Stimulated activated CD8-positive, alpha-beta memory T cell treated with anti-CD3 and anti-CD28 coated beads, Interleukin-15, amount 100 ng/mL, for 4 hours (primary cell): ENCODE results near the gene PRRG2.
"Not testable (repeated sequence)": the region's sequence is repeated elsewhere in the genome, so short reads cannot be mapped to it uniquely, and the experiment has no call there.

Experiments used
- DNase-seq, 2 donors: peaks; one replicate each; pipeline ENCODE4 v3.0.0-alpha.2; 2020; ENCODE audit warnings: low read depth in 2 of 2

PRRG2 gene

DNA sequence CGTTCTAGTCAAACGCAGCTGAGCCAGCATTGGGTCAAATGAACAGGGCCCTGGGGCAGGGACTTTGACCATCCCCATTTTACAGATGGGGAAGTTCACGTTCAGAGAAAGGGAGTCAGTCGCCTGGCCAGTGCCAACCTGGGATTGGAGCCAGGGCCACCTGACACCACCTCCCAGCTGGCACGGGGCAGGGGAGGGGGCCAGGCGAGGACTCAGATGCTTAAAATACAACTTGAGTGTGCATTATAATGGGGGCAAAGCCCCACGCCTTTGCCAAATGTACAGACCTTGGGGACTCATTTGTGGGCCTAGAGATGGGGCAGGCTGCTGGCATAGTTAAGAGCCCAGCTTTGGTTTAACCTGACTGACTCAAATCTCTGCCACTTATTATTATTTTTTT is 24.5 kb downstream of the PRRG2 start:
- no peak for DNase-seq

DNA sequence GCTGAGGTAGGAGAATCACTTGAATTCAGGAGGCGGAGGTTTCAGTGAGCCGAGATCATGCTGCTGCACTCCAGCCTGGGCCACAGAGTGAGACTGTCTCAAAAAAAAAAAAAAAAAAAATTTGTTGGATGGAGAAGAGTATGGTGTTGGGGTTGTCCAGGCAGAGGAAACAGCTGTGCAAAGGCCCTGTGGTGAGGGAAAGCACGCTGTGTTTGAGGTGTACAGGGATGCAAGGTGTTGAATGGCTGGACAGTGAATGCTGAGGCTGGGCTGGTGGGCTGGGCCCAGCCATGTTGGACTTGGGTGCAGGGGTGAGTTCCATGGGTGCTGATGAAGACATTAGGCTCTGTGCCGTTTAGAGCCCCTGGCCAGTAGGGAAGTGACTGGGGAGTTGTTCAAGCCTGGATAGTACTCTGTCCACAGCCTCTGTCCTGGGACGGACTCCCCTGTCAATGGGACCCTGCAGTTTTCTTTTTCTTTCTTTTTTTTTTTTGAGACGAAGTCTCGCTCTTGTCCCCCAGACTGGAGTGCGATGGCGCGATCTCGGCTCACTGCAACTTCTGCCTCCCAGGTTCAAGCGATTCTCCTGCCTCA is 28.5 kb downstream of the PRRG2 start:
- no peak for DNase-seq

- no peak for DNase-seq
Observed at GRCh38 chr19:49613374-49613773, 32.3 kb downstream of the PRRG2 start.

DNA sequence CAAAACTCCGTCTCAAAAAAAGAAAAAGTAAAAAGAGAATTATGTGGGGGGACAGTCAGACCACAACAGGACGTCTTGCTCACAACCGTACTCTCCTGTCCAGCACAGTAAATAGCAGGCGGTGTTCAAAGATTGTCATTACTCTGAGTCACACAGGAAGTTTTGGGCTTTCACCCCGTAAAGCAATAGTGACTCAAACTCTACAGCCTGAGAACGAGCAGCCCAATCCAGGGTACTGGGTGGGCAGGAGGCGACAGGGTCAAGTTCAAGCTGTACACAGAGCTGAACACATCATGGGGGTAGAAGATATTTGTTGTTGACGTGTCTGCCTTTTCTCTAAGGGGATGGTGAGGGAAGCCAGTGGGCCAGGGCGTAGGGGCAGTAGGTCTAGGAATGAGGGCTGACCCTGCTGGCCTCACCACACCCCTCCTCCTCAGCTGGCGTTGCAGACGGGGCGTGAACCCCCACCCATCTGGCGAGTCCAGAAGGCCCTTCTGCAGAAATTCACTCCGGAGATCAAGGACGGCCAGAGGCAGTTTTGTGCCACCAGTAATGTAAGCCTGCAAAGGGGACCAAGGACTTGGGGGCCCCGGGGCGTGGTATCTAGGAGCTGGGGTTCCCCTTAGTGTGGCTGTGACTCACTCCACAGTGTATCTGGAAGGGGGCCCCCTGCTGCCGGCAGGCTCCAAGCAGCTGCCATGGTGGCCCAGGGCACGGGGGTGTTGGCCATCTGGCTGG is 33.1 kb downstream of the PRRG2 start:
- DNase-seq = no peak

- no peak for DNase-seq
Observed at GRCh38 chr19:49615861-49616260, 34.7 kb downstream of the PRRG2 start.

- no peak for DNase-seq
Observed at GRCh38 chr19:49616532-49616931, 35.4 kb downstream of the PRRG2 start.

- no peak for DNase-seq
Observed at GRCh38 chr19:49616945-49617344, 35.8 kb downstream of the PRRG2 start.

DNA sequence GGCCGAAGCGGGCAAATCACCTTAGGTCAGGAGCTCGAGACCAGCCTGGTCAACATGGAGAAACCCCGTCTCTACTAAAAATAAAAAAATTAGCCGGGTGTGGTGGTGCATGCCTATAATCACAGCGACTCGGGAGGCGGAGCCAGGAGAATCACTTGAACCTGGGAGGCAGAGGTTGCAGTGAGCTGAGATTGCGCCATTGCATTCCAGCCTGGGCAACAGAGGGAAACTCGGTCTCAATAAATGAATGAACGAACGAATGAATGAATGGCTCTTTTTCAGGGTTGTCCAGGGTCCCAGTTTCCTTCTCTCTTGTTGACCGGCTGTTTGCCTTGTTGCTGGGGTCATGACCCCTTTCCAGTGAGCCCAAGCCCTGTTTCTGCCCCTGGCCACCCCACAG is 36.7 kb downstream of the PRRG2 start:
- not testable (repeated sequence) for DNase-seq

DNA sequence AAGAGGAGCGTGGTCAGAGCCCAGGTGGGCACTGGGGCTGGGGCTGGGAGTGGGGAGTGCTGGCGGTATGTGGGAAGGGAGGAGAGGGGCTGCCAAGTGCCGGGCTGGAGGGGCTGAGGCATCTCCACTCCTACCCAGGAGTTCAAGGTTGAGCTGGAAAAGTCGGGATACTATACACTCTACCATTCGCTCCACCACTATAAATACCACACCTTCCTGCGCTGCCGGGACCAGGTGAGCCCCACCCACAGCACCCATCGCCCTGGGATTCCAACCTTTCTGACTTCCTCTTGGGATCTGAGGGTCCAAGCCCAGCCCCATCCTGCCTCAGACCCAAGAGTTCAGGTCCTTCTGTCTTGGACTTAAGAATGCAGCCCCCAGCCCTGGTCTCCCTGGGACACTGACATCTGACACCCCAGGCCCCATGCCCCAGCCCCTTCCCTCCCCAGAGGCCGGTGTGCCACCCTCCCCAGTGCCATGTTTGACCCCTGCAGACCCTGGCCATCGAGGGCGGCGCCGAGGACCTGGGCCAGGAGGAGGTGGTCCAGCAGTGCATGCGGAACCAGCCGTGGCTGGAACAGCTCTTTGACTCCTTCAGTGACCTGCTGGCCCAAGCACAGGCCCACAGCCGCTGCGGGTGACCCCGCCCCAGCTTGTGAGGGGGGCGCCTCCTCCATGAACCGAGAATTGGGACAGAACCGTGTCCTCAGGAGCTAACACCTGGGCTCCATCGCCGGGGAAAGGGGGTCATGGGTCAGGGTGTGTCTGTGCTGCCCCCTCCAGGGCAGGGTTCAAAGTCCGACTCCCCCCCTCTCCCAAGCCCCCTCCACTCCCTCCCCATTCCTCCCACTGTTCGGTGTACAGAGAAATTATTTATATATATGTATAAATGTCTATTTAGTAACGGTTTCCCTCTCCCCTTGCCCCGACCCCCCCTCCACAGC is 44.1 kb downstream of the PRRG2 start:
- DNase-seq = no peak

GRCh38 chr19:49626226-49626625 is 45.1 kb downstream of the PRRG2 start:
- no peak for DNase-seq

DNA sequence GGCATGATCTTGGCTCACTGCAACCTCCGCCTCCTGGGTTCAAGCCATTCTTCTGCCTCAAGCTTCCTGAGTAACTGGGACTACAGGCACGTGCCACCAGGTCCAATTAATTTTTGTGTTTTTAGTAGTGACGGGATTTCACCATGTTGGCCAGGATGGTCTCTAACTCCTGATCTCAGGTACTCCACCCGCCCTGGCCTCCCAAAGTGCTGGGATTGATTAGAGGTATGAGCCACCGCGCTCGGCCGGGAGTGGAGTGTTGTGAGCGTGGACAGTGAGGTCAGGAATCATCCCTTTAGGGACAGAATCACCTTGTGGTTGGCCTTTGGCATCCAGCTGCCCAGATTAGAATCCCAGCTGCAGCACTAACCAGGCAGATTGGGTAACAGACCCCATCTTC is 48.5 kb downstream of the PRRG2 start:
- DNase-seq = no peak

DNA sequence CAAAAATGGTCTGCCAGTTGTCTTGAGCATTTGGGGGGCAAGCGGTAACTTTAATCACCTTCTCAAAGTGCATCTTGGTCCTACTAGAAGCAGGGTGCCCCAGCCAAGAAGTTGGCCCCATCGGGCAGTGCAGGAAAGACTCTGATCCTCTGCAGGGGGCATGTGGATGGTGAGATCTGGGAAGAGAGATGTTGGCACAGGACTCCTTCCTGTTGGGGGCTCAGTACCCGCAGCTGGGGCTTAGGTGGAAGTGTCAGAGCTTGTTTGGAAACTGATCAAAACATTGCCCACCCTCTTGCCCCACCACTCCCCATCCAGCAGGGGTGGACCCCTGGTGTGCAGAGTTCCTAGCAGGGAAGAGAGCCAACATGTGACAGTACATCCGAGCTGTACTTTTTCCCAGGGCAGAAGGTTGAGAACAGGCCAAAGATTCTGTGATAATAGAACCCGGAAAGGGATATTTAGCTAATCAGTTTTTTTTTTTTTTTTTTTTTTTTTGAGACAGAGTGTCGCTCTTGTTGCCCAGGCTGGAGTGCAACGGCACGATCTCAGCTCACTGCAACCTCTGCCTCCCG is 50.0 kb downstream of the PRRG2 start:
- DNase-seq = no peak

DNA sequence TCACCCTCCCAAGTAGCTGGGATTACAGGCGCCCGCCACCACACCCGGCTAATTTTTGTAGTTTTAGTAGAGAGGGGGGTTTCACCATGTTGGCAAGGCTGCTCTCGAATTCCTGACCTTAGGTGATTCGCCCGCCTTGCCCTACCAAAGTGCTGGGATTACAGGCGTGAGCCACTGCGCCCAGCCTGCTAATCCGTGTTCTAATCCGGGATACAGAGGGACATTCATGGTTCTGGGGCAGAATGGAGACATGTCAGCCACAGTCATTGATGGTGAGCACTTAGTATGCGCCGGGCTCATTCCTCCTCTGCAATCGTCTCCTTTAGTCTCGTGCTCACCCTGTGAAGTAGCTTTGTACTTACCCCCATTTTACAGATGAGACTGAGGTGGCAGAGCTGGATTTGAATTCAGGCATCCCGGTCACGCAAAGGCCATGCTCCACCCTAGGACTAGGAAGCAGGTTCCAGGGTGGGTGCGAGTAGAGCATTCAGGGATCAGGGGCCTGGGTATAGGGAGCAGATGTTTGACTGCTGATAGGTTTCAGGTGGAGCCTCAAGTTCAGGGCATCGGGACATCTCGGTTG is 50.6 kb downstream of the PRRG2 start:
- DNase-seq = no peak

- no peak for DNase-seq
Observed at GRCh38 chr19:49632576-49632975, 51.5 kb downstream of the PRRG2 start.

- DNase-seq = not testable (repeated sequence)
Observed at GRCh38 chr19:49633273-49633672, 52.2 kb downstream of the PRRG2 start.

GRCh38 chr19:49635530-49636232 is 54.6 kb downstream of the PRRG2 start:
- DNase-seq = no peak

- no peak for DNase-seq
Observed at GRCh38 chr19:49636233-49636932, 55.3 kb downstream of the PRRG2 start.

DNA sequence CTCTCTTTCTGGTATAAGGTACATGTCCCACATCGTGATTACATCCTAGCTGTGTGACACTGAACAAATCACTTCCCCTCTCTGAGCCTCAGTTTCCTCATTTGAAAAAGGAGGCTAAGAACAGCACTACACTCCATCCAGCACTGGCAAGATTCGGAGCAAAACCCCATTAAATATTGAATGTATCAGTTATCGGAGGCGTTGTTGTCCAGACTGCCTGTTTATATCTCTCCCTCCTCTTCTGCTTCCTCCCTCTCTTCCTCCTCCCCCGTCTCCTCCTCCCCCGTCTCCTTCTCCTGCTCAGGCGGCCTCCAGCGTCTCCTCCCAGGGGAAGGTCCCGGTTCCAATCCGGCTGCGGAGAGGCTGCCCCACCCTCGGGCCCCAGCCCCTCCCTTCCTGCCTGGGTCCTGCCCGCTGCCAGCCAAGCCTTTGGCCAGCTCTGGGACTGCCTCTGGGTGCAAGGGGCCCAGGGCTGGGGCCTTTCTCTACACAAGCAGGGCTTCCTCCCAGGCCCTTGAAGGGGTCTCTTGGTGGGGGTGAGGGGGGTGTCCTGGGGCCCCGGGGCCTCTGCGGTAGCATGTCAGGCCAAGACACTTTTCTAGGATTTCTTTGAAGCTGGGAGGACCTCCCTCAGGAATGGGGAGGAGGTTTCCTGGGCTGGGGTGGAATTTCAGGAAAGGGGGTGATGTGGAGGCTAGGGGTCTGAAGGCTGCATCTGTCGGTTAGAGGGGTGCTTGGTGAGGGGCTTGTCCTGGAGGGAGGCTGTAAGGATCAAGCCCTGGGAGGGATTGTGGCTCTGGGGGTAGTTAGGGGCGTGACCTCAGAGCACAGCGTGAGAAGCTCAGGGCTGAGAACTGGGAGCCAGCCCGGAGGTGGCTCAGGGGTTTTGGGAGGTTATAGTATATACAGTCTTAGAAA is 57.0 kb downstream of the PRRG2 start:
- DNase-seq = no peak

DNA sequence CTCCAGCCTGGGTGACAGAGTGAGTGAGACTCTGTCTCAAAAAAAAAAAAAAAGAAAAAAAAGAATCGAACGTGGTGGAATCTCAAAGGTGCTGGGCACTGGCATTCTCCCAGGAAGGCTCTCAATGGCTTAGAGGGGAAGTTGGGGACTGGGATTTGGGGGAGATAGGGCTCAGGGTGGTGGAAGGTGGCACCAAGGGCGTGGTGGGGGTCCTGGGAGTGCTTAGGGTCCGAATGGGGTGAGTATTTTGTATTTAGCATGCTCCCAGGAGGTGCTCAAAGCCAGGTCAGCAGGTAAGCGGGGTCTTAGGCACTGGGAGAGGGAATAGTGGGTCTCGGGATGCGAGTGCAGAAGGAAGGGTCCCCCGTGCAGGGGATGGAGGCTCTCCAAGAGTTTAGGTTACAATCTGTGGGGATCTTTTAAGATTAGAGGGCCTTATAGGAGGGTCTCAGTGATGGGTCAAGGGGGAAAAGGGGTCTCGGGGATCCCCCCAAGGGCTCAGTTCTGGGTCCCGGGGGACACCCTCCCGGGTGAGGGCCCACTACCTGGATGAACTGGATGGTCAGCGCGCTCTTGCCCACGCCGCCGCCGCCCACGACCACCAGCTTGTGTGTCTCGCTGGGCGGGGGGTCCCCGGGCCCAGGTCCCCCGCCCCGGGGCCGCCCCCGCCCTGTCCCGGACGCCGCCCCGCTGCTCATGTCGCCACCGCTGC is 58.4 kb downstream of the PRRG2 start:
- no peak for DNase-seq
